Fibroblast of villous mesenchyme (primary cell): ENCODE data around the gene C1QTNF3. TPM values are rescaled to one million over a fixed set of nuclear protein-coding genes. Genes with fewer than 3 reads are reported as not detected.
A peak's percentile ranks its signal among the peaks of the same experiment; 100 is the strongest.

Experiments used
- DNase-seq: peaks from one replicate; pipeline ENCODE4 v3.0.0-alpha.2; 2010; ENCODE audit warnings: low read depth
- H3K4me3 ChIP-seq: 2 replicates; pipeline ENCODE4 v1.5.1; 2011; ENCODE audit warnings: low read depth, mild to moderate bottlenecking, low read length
- CTCF ChIP-seq: IDR thresholded peaks from 2 replicates; pipeline ENCODE4 v1.5.1; 2012; ENCODE audit warnings: low read depth, mild to moderate bottlenecking, low read length; ENCODE audit not compliant: insufficient read depth
- total RNA-seq: library from RNA; depleted of rRNA; stranded (reverse); fragments of >200 nt; gene quantifications from 2 replicates; pipeline ENCODE4 v1.2.3, GENCODE V29; 2012

Gene C1QTNF3
- total RNA-seq, 1 donor = 0.86 TPM

GRCh38 chr5:33981408-33982162 is 61.4 kb downstream of the C1QTNF3 start:
- no peak overlapping the region for H3K4me3 ChIP-seq
- DNase-seq = no peak
- no peak for TF ChIP-seq CTCF

GRCh38 chr5:33980030-33980429 is 63.0 kb downstream of the C1QTNF3 start:
- no peak for TF ChIP-seq CTCF
- no peak for DNase-seq
- H3K4me3 ChIP-seq = no peak overlapping the region

DNA sequence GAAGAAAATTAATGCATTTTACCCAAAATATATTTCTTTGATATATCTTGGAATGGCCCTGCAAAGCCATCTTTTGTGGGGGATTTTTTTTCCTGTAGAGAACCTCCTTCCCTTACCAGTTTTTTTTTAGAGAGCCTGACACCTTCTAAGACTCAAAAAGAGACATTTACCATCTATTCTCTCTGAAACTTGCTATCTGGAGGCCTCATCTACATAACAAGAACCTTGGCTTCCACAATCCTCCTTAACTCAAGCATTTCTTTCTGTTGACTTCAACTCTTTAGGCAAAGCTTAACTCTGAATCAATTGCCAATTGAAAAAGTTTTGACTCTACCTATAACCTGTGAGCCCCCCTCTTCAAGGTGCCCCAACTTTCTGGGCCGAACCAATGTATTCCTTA is 64.7 kb downstream of the C1QTNF3 start:
- no peak for TF ChIP-seq CTCF
- no peak for DNase-seq
- no peak overlapping the region for H3K4me3 ChIP-seq

- no peak for DNase-seq
- no peak overlapping the region for H3K4me3 ChIP-seq
- TF ChIP-seq CTCF = no peak
Measured at GRCh38 chr5:33976307-33976706, 66.7 kb downstream of the C1QTNF3 start.

- no peak for TF ChIP-seq CTCF
- DNase-seq = peak; percentile 27
- no peak overlapping the region for H3K4me3 ChIP-seq
Measured at GRCh38 chr5:33975852-33976251, 67.2 kb downstream of the C1QTNF3 start.

GRCh38 chr5:33973271-33973670 is 69.7 kb downstream of the C1QTNF3 start:
- no peak for TF ChIP-seq CTCF
- no peak for DNase-seq
- no peak overlapping the region for H3K4me3 ChIP-seq
